B cell (primary cell): ENCODE measurements around the gene KLHL3. TPM values are rescaled to one million over a fixed set of nuclear protein-coding genes. Genes with fewer than 3 reads are reported as not detected.

Source experiments
- ATAC-seq: fragments of 200-7000 bp; cut with Tn5 transposase; one replicate; pipeline ENCODE4 v1.10.0; 2021; ENCODE audit warnings: low read depth, mild to moderate bottlenecking, moderate number of reproducible peaks, moderate library complexity
- CTCF ChIA-PET: fragments of 350-600 bp; sonication (Branson Sonifier 250); formaldehyde crosslinking; loops from one replicate; lab custom pipeline; 2021; ENCODE audit warnings: antibody characterized with exemption, inconsistent platforms; lab: Charles Lee
- POLR2A ChIA-PET: fragments of 350-600 bp; sonication (Branson Sonifier 250); formaldehyde crosslinking; loops from one replicate; lab custom pipeline; 2021; ENCODE audit warnings: antibody characterized with exemption; lab: Charles Lee
- DNase-seq: peaks from one replicate; pipeline ENCODE4 v3.0.0; 2013
- H2AFZ ChIP-seq: 2 replicates; pipeline ENCODE4 v1.6.1; 2012; ENCODE audit warnings: mild to moderate bottlenecking, low read depth, low read length; ENCODE audit not compliant: insufficient read depth, poor library complexity, severe bottlenecking
- H3K27ac ChIP-seq, 2 donors: 1 replicate in 1 of 2; 2 replicates in 1 of 2; pipeline ENCODE4 v1.5.1; 2012 to 2013; ENCODE audit warnings: low read length in 2 of 2, mild to moderate bottlenecking in 2 of 2, moderate library complexity in 1 of 2
- H3K27me3 ChIP-seq, 4 experiments: fragments of 200-600 bp in 1 of 4; sonication (generic) in 1 of 4; replicated peaks in 1 of 4; 1 replicate in 2 of 4; 2 replicates in 2 of 4; pipeline versions ENCODE4 v1.6.1 to v1.7.0; 2013 to 2016; ENCODE audit warnings: low read length in 3 of 4, mild to moderate bottlenecking in 2 of 4, mixed read lengths in 1 of 4, moderate library complexity in 1 of 4; ENCODE audit not compliant: insufficient read depth in 4 of 4, control insufficient read depth in 3 of 4; ENCODE audit errors: control extremely low read depth in 1 of 4
- H3K36me3 ChIP-seq, 2 experiments: replicated peaks in 1 of 2; 1 replicate in 1 of 2; 2 replicates in 1 of 2; pipeline versions ENCODE4 v1.6.1 to v1.7.1; 2013; ENCODE audit warnings: low read length in 1 of 2; ENCODE audit not compliant: insufficient read depth in 2 of 2, control insufficient read depth in 1 of 2; ENCODE audit errors: control extremely low read depth in 1 of 2, extremely low read depth in 1 of 2
- H3K4me1 ChIP-seq, 2 donors: fragments of 200-600 bp in 1 of 2; sonication (generic) in 1 of 2; 1 replicate in 1 of 2; 2 replicates in 1 of 2; pipeline versions ENCODE4 v1.5.1 to v1.6.1; 2013 to 2017; ENCODE audit warnings: low read length in 2 of 2; ENCODE audit not compliant: control insufficient read depth in 2 of 2, insufficient read depth in 2 of 2
- H3K4me2 ChIP-seq: replicated peaks from 2 replicates; pipeline ENCODE3; 2012; ENCODE audit warnings: mild to moderate bottlenecking, low read depth, low read length; ENCODE audit not compliant: poor library complexity, severe bottlenecking
- H3K4me3 ChIP-seq, 5 experiments: fragments of 200-600 bp in 1 of 5; sonication (generic) in 1 of 5; 1 replicate in 3 of 5; 2 replicates in 2 of 5; pipeline versions ENCODE4 v1.5.1 to v1.7.0; 2011 to 2016; ENCODE audit warnings: low read length in 4 of 5, mild to moderate bottlenecking in 4 of 5, low read depth in 2 of 5, control low read depth in 1 of 5, moderate library complexity in 1 of 5; ENCODE audit not compliant: insufficient read depth in 1 of 5; ENCODE audit errors: control extremely low read depth in 1 of 5, extremely low read depth in 1 of 5
- H3K79me2 ChIP-seq: fragments of 200-600 bp; sonication (generic); one replicate; pipeline ENCODE4 v1.6.0; 2016; ENCODE audit warnings: low read length; ENCODE audit not compliant: control insufficient read depth, insufficient read depth
- H3K9ac ChIP-seq: fragments of 200-600 bp; sonication (generic); 2 replicates; pipeline ENCODE4 v1.6.1; 2017; ENCODE audit warnings: mild to moderate bottlenecking, low read length, moderate library complexity
- H3K9me3 ChIP-seq, 3 donors: one replicate each; pipeline versions ENCODE4 v1.6.1 to v1.7.1; 2013; ENCODE audit warnings: low read length in 2 of 3; ENCODE audit not compliant: control insufficient read depth in 2 of 3, insufficient read depth in 1 of 3; ENCODE audit errors: control extremely low read depth in 1 of 3
- H4K20me1 ChIP-seq: 2 replicates; pipeline ENCODE4 v1.6.0; 2012; ENCODE audit warnings: mild to moderate bottlenecking, low read length; ENCODE audit not compliant: insufficient read depth, control insufficient read depth, poor library complexity, severe bottlenecking
- H3K27ac Mint-ChIP-seq: one replicate; pipeline ENCODE4 v1.8.0; 2021; ENCODE audit warnings: mixed read lengths
- H3K27me3 Mint-ChIP-seq: one replicate; pipeline ENCODE4 v1.8.0; 2021; ENCODE audit warnings: mixed read lengths
- H3K4me1 Mint-ChIP-seq: one replicate; pipeline ENCODE4 v1.8.0; 2021; ENCODE audit warnings: mixed read lengths
- H3K4me3 Mint-ChIP-seq: one replicate; pipeline ENCODE4 v1.8.0; 2021; ENCODE audit warnings: mixed read lengths
- H3K9me3 Mint-ChIP-seq: one replicate; pipeline ENCODE4 v1.8.0; 2022; ENCODE audit warnings: mixed read lengths; ENCODE audit not compliant: insufficient read depth
- CTCF ChIP-seq: fragments of 200-600 bp; IDR thresholded peaks from one replicate; pipeline ENCODE4 v1.8.0; 2022; ENCODE audit warnings: antibody characterized with exemption, mild to moderate bottlenecking
- EZH2 ChIP-seq: IDR thresholded peaks from 2 replicates; pipeline ENCODE4 v1.6.1; 2012; ENCODE audit warnings: borderline replicate concordance, low read depth, mild to moderate bottlenecking, moderate library complexity, low read length; ENCODE audit not compliant: insufficient read depth, poor library complexity, severe bottlenecking
- WGBS: methylation state at CpG from one replicate; pipeline ENCODE4 v1.1.5; 2013; ENCODE audit warnings: missing lambda C conversion rate; ENCODE audit not compliant: insufficient coverage; 5-methylcytosine and 5-hydroxymethylcytosine counted together
- intact Hi-C: fragments of 100-400 bp; cut with micrococcal nuclease; formaldehyde crosslinking; loops from one replicate; pipeline ENCODE4 v1.10.0; 2022
- polyA plus RNA-seq: library from polyadenylated mRNA; depleted of rRNA; stranded (reverse); fragments of >200 nt; gene quantifications from 2 replicates; pipeline ENCODE4 v1.2.3, GENCODE V29; 2012
- total RNA-seq, 2 donors: library from RNA; stranded (reverse); fragments of 120-200 nt in 1 of 2; gene quantifications; 1 replicate in 1 of 2; 2 replicates in 1 of 2; pipeline versions ENCODE4 v1.2.3 to v1.2.4, GENCODE V29; 2013 to 2022

The KLHL3 gene
- total and polyA plus RNA-seq, 2 donors (not counting 1 experiment from before 2014, with no cell fraction given): 3.3 to 4.5 TPM

GRCh38 chr5:137705106-137705505 is 30.8 kb downstream of the KLHL3 start:
- Histone ChIP-seq H3K79me2 (no peaks in the 10 kb centered on the region), H3K9me3 (no peaks in the 10 kb centered on the region), H3K4me1 (no peaks in the 10 kb centered on the region), H2AFZ (no peak overlapping the region), H3K4me3 (no peak overlapping the region), H3K27ac (no peak overlapping the region), H4K20me1 (no peaks in the 10 kb centered on the region), H3K27me3 (no peaks in the 10 kb centered on the region), H3K9ac (no peak overlapping the region), H3K36me3 (no peaks in the 10 kb centered on the region), H3K4me2 (no peak overlapping the region)
- no peak for DNase-seq
- intact Hi-C loops: no loop called here
- no peak overlapping the region for H3K27ac Mint-ChIP-seq
- H3K4me3 Mint-ChIP-seq: no peak overlapping the region
- ChIA-PET POLR2A (no interaction called here), CTCF (interaction anchor here (0.7 kb wide), 1 partner anchor 73 kb away, joined by 4 read pairs; no protein-coding TSS in a partner anchor)
- no peaks in the 10 kb centered on the region for H3K4me1 Mint-ChIP-seq
- ATAC-seq: no peak
- no peaks in the 10 kb centered on the region for H3K9me3 Mint-ChIP-seq
- TF ChIP-seq EZH2 (no peak), CTCF (no peak)
- H3K27me3 Mint-ChIP-seq: no peaks in the 10 kb centered on the region

GRCh38 chr5:137703565-137703964 is 32.3 kb downstream of the KLHL3 start:
- intact Hi-C loops: no loop called here
- WGBS: 100% methylated on average over 1 of the region's 5 CpGs
- H4K20me1 ChIP-seq: no peaks in the 10 kb centered on the region
- no peaks in the 10 kb centered on the region for H3K4me1 ChIP-seq
- POLR2A ChIA-PET: no interaction called here
- H3K4me3 ChIP-seq: no peak overlapping the region
- Mint-ChIP-seq H3K27ac (no peak overlapping the region), H3K9me3 (no peaks in the 10 kb centered on the region), H3K4me1 (no peaks in the 10 kb centered on the region), H3K4me3 (no peak overlapping the region), H3K27me3 (no peaks in the 10 kb centered on the region)
- CTCF ChIA-PET: no interaction called here
- no peak overlapping the region for H3K27ac ChIP-seq
- TF ChIP-seq CTCF (no peak), EZH2 (no peak)
- no peak for ATAC-seq
- H3K27me3 ChIP-seq: no peaks in the 10 kb centered on the region
- H3K9me3 ChIP-seq: no peaks in the 10 kb centered on the region
- no peak overlapping the region for H2AFZ ChIP-seq
- H3K36me3 ChIP-seq: no peaks in the 10 kb centered on the region
- no peaks in the 10 kb centered on the region for H3K79me2 ChIP-seq
- no peak overlapping the region for H3K9ac ChIP-seq
- no peak overlapping the region for H3K4me2 ChIP-seq
- no peak for DNase-seq
